NCI-H128 (cell line): ENCODE measurements around the gene SRD5A1.

ENCODE experiments used
- DNase-seq: peaks from one replicate; lab custom pipeline; 2025; ENCODE audit not compliant: unreplicated experiment; lab: John Stamatoyannopoulos, UW

SRD5A1 gene

DNA sequence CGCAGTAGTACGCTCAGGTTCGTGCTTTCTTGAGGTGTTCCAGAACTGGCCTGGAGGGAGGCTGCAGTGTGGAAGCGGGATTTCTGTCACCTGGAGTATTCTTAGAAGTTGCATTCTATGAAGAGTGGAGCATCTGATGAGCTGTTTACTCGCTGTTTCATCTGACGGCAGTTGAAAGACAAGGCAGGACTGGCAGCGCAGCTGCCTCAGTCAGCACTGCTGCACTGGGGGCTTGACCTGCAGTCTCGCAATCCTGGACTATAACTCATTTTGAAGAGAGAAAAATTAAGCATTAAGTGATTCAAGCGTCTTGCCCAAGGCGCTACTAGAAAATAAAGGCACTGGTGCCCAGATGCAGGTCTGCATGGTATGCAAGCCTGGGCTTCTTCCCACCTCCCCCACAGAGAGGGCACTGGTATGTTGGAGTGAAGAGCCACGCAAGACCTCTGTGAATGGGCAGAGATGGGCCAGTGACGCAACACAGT, 90.6 kb downstream of the SRD5A1 start:
- no peak for DNase-seq
